Esophagus squamous epithelium (tissue), 4 donors: ENCODE results near the gene DENND5B.

Source experiments
- POLR2A ChIP-seq, 4 donors: fragments of 450-650 bp; IDR thresholded peaks; one replicate each; pipeline ENCODE4 v1.6.1; 2017; ENCODE audit warnings: antibody characterized with exemption in 4 of 4, mild to moderate bottlenecking in 4 of 4, moderate library complexity in 3 of 4
- TF ChIP-seq, protein P1 (sequence below), 6 experiments: fragments of 450-650 bp in 4 of 6; fragments of 200-600 bp in 2 of 6; sonication (generic) in 2 of 6; IDR thresholded peaks; one replicate each; pipeline ENCODE4 v1.5.1; 2016 to 2019; ENCODE audit warnings: antibody characterized with exemption in 6 of 6, mild to moderate bottlenecking in 4 of 6, moderate library complexity in 4 of 6

DNA sequence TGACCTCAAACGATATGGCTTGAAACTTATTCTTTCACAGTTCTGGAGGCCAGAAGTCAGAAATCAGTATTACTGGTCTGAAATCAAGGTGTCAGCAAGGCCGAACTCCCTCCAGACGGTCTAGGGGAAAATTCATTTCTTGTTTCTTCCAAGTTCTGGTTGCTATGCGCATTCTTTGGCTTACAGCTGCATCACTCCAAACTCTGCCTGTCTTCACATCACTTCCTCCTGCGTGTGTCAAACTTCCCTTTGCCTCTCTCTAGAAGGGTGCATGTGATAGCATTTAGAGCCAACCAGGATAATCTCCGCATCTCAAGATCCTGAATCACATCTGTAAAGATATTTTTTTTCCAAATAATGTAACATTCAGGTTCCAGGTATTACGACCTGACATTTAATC, 62.8 kb downstream of the DENND5B start:
- TF ChIP-seq, protein P1, sequence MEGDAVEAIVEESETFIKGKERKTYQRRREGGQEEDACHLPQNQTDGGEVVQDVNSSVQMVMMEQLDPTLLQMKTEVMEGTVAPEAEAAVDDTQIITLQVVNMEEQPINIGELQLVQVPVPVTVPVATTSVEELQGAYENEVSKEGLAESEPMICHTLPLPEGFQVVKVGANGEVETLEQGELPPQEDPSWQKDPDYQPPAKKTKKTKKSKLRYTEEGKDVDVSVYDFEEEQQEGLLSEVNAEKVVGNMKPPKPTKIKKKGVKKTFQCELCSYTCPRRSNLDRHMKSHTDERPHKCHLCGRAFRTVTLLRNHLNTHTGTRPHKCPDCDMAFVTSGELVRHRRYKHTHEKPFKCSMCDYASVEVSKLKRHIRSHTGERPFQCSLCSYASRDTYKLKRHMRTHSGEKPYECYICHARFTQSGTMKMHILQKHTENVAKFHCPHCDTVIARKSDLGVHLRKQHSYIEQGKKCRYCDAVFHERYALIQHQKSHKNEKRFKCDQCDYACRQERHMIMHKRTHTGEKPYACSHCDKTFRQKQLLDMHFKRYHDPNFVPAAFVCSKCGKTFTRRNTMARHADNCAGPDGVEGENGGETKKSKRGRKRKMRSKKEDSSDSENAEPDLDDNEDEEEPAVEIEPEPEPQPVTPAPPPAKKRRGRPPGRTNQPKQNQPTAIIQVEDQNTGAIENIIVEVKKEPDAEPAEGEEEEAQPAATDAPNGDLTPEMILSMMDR (IDR thresholded peaks at IDR 0.05): no peak
- no peak for TF ChIP-seq POLR2A (IDR thresholded peaks at IDR 0.05)
